ENCODE data around the gene TSPYL4. TPM values are rescaled to one million over a fixed set of nuclear protein-coding genes. Genes with fewer than 3 reads are reported as not detected.
A peak's percentile ranks its signal among the peaks of the same experiment; 100 is the strongest.

The TSPYL4 gene
- total RNA-seq, 4 donors from 2014 or later = 9.5 to 17.6 (median 15.7) TPM

GRCh38 chr6:116234689-116235088 lies 19.2 kb downstream of the TSPYL4 start:
- WGBS, 2 donors = 80 to 89% methylated on average over 3 of the region's 3 CpGs
- DNase-seq (ENCODE audit: low spot score in 2 of 2) = no peak
- TF ChIP-seq, protein P1, sequence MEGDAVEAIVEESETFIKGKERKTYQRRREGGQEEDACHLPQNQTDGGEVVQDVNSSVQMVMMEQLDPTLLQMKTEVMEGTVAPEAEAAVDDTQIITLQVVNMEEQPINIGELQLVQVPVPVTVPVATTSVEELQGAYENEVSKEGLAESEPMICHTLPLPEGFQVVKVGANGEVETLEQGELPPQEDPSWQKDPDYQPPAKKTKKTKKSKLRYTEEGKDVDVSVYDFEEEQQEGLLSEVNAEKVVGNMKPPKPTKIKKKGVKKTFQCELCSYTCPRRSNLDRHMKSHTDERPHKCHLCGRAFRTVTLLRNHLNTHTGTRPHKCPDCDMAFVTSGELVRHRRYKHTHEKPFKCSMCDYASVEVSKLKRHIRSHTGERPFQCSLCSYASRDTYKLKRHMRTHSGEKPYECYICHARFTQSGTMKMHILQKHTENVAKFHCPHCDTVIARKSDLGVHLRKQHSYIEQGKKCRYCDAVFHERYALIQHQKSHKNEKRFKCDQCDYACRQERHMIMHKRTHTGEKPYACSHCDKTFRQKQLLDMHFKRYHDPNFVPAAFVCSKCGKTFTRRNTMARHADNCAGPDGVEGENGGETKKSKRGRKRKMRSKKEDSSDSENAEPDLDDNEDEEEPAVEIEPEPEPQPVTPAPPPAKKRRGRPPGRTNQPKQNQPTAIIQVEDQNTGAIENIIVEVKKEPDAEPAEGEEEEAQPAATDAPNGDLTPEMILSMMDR (IDR thresholded peaks at IDR 0.05) = no peak
- no peak for TF ChIP-seq POLR2A (IDR thresholded peaks at IDR 0.05)
- intact Hi-C loops (cut with DNase I; ENCODE audit: low total_unique reads) = no loop called here
- H3K4me3 ChIP-seq (ENCODE audit: low read depth, poor library complexity, severe bottlenecking) = no peak overlapping the region

DNA sequence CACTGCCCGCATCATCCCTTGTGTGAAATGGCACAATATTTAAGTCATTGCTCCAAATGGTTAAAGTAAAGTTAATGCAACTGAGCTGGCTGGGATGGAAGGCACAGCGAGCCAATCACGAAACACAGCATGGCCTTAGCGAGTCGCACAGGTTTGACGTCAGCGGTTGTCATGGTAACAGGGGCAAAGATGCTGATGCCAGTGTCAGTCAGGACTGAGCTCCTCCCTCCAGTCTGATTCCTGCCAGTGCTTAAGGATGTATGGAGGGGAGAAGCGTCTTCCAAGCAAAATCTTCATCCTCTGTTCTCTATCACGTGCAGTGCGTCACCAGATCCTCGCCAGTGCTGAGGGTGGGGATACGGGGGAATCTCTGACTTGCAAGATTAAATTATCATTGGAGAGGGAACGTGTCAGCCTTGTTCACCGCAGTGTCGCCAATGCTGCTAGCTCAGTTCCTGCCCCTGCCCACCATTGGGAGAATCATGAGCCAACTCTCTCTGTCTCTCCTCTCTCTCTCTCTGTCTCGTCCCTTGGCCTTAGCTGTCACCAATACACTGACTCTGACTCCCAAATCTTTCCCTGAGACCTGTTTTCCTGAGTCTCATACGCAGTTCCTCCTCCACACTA lies 24.5 kb downstream of the TSPYL4 start:
- intact Hi-C loops (cut with DNase I; ENCODE audit: low total_unique reads) = no loop called here
- TF ChIP-seq, protein P1 (IDR thresholded peaks at IDR 0.05) = no peak
- TF ChIP-seq POLR2A (IDR thresholded peaks at IDR 0.05) = no peak
- peak; percentile 26 to 91 for DNase-seq (ENCODE audit: low spot score in 2 of 2)
- no peak overlapping the region for H3K4me3 ChIP-seq (ENCODE audit: low read depth, poor library complexity, severe bottlenecking)
- 77 to 81% methylated on average over 17 of the region's 17 CpGs for WGBS, 2 donors

GRCh38 chr6:116223355-116223754 lies 30.5 kb downstream of the TSPYL4 start:
- no peak for TF ChIP-seq POLR2A (IDR thresholded peaks at IDR 0.05)
- TF ChIP-seq, protein P1 (IDR thresholded peaks at IDR 0.05) = no peak
- H3K4me3 ChIP-seq (ENCODE audit: low read depth, poor library complexity, severe bottlenecking) = no peak overlapping the region
- intact Hi-C loops (cut with DNase I; ENCODE audit: low total_unique reads) = no loop called here
- DNase-seq (ENCODE audit: low spot score in 2 of 2) = no peak
- WGBS, 2 donors = 86 to 87% methylated on average over 3 of the region's 3 CpGs

DNA sequence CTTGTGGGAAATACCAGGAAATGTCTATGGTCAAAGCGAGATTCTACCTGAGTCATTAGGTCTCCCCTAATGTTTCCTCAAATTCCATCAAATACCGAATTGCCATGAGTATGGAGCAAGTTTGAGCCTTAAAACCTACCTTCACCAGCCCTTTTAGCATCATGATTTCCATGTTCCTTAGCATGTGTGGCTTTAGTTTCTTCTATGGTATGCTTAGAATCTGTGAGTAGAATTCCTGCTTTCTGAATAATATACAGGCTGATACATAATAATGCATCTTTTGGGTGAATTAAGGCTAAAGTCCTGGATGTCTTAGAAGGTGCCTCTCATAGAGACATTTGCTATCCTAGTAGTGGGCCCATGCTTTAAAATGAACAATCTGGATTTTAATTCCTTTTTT lies 32.0 kb downstream of the TSPYL4 start:
- intact Hi-C loops (cut with DNase I; ENCODE audit: low total_unique reads) = no loop called here
- WGBS, 2 donors = 94 to 98% methylated on average over 2 of the region's 2 CpGs
- TF ChIP-seq POLR2A (IDR thresholded peaks at IDR 0.05) = no peak
- TF ChIP-seq, protein P1 (IDR thresholded peaks at IDR 0.05) = no peak

DNA sequence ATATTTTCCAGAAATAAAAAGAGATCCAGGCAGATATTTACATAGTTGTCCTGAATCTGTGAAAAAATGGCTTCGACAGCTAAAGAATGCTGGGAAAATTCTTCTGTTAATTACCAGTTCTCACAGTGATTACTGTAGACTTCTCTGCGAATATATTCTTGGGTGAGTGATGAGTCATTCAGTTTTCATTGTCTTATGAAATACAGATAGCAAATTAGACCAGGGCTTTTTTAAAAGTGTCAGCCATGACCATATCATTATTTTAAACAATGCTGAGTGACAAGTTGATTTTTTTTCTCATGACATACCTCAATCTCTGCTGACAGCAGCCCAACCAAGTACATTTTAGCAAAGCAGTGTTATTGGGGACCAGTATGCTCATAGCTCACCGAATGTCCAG lies 32.8 kb downstream of the TSPYL4 start:
- 80 to 84% methylated on average over 3 of the region's 3 CpGs for WGBS, 2 donors
- no peak for DNase-seq (ENCODE audit: low spot score in 2 of 2)
- H3K4me3 ChIP-seq (ENCODE audit: low read depth, poor library complexity, severe bottlenecking) = no peak overlapping the region

More for the DNA sequence above, 32.0 kb downstream of the TSPYL4 start:
- DNase-seq (ENCODE audit: low spot score in 2 of 2) = no peak
- no peak overlapping the region for H3K4me3 ChIP-seq (ENCODE audit: low read depth, poor library complexity, severe bottlenecking)

More for the DNA sequence above, 32.8 kb downstream of the TSPYL4 start:
- intact Hi-C loops (cut with DNase I; ENCODE audit: low total_unique reads) = no loop called here
- no peak for TF ChIP-seq POLR2A (IDR thresholded peaks at IDR 0.05)
- TF ChIP-seq, protein P1 (IDR thresholded peaks at IDR 0.05) = no peak

All from lower leg skin (tissue), 4 donors.